ENCODE data around the gene ULK3. TPM values are rescaled to one million over a fixed set of nuclear protein-coding genes. Genes with fewer than 3 reads are reported as not detected.

Gene ULK3
- total RNA-seq, 1 experiment from 2014 or later, result 58.3 TPM

- H3K27me3 ChIP-seq (replicated peaks; ENCODE audit: insufficient read depth, low read depth, low read length, poor library complexity), result no peaks in the 10 kb centered on the region
- TF ChIP-seq, protein P1, sequence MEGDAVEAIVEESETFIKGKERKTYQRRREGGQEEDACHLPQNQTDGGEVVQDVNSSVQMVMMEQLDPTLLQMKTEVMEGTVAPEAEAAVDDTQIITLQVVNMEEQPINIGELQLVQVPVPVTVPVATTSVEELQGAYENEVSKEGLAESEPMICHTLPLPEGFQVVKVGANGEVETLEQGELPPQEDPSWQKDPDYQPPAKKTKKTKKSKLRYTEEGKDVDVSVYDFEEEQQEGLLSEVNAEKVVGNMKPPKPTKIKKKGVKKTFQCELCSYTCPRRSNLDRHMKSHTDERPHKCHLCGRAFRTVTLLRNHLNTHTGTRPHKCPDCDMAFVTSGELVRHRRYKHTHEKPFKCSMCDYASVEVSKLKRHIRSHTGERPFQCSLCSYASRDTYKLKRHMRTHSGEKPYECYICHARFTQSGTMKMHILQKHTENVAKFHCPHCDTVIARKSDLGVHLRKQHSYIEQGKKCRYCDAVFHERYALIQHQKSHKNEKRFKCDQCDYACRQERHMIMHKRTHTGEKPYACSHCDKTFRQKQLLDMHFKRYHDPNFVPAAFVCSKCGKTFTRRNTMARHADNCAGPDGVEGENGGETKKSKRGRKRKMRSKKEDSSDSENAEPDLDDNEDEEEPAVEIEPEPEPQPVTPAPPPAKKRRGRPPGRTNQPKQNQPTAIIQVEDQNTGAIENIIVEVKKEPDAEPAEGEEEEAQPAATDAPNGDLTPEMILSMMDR (conservative IDR thresholded peaks at IDR 0.05; ENCODE audit: low read depth, low read length), result no peak
- TF ChIP-seq EZH2 (IDR thresholded peaks at IDR 0.05; ENCODE audit: borderline replicate concordance, low read depth, low read length, poor library complexity, severe bottlenecking), result no peak
- H3K4me1 ChIP-seq (ENCODE audit: insufficient read depth, low read length, poor library complexity, severe bottlenecking), result no peaks in the 10 kb centered on the region
- no TSS peak for BruUV-seq (replicated peaks)
- H3K36me3 ChIP-seq (ENCODE audit: insufficient read depth, low read length, poor library complexity, severe bottlenecking), result peaks cover 44% of the 10 kb centered on the region
- no peak overlapping the region for H3K4me3 ChIP-seq (ENCODE audit: low read depth, low read length, poor library complexity, severe bottlenecking)
- no peaks in the 10 kb centered on the region for H3K9me3 ChIP-seq (ENCODE audit: low read depth, low read length, poor library complexity, severe bottlenecking)
- no peak overlapping the region for H3K27ac ChIP-seq (ENCODE audit: low read depth, low read length, poor library complexity, severe bottlenecking)
- CTCF ChIA-PET, result no interaction called here
- intact Hi-C loops (cut with micrococcal nuclease; ENCODE audit: unreplicated experiment), result no loop called here
- POLR2A ChIA-PET (ENCODE audit: low non-redundant PET), result no interaction called here
- no peak for DNase-seq (ENCODE audit: low spot score)
Measured at GRCh38 chr15:74851960-74852359, 9.0 kb upstream of the ULK3 start.

GRCh38 chr15:74850393-74850792 is 7.4 kb upstream of the ULK3 start:
- H3K9me3 ChIP-seq (ENCODE audit: low read depth, low read length, poor library complexity, severe bottlenecking), result no peaks in the 10 kb centered on the region
- no peak for DNase-seq (ENCODE audit: low spot score)
- BruUV-seq (replicated peaks), result no TSS peak
- H3K27me3 ChIP-seq (replicated peaks; ENCODE audit: insufficient read depth, low read depth, low read length, poor library complexity), result no peaks in the 10 kb centered on the region
- intact Hi-C loops (cut with micrococcal nuclease; ENCODE audit: unreplicated experiment), result no loop called here
- H3K4me3 ChIP-seq (ENCODE audit: low read depth, low read length, poor library complexity, severe bottlenecking), result no peak overlapping the region
- H3K27ac ChIP-seq (ENCODE audit: low read depth, low read length, poor library complexity, severe bottlenecking), result no peak overlapping the region
- TF ChIP-seq, protein P1 (conservative IDR thresholded peaks at IDR 0.05; ENCODE audit: low read depth, low read length), result no peak
- TF ChIP-seq EZH2 (IDR thresholded peaks at IDR 0.05; ENCODE audit: borderline replicate concordance, low read depth, low read length, poor library complexity, severe bottlenecking), result no peak
- no peaks in the 10 kb centered on the region for H3K4me1 ChIP-seq (ENCODE audit: insufficient read depth, low read length, poor library complexity, severe bottlenecking)
- ChIA-PET POLR2A (ENCODE audit: low non-redundant PET) (no interaction called here), CTCF (no interaction called here)
- peaks cover 44% of the 10 kb centered on the region for H3K36me3 ChIP-seq (ENCODE audit: insufficient read depth, low read length, poor library complexity, severe bottlenecking)

DNA sequence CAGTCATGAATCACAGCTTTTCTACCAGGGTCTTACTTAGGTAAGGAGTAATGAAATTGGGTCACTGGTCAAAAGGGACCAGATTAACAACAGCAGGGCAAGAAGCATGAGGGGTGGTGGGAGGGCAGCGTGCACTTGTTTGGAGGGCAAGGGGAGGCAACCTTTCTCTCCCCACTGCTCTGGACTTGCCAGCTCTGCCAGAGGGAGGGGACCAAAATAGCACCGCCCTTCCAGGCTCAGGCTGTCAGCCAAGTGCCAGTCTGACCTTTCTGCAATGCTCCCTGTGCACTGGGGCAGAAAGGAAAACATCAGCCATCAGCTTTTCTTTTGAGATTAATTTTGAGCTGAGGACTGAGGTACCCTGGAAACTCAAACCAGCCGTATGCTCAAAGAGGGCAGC is 4.5 kb upstream of the ULK3 start:
- Histone ChIP-seq H3K27me3 (replicated peaks; ENCODE audit: insufficient read depth, low read depth, low read length, poor library complexity) (no peaks in the 10 kb centered on the region), H3K4me1 (ENCODE audit: insufficient read depth, low read length, poor library complexity, severe bottlenecking) (peaks cover 8% of the 10 kb centered on the region), H3K4me3 (ENCODE audit: low read depth, low read length, poor library complexity, severe bottlenecking) (no peak overlapping the region), H3K27ac (ENCODE audit: low read depth, low read length, poor library complexity, severe bottlenecking) (no peak overlapping the region), H3K36me3 (ENCODE audit: insufficient read depth, low read length, poor library complexity, severe bottlenecking) (peaks cover 30% of the 10 kb centered on the region), H3K9me3 (ENCODE audit: low read depth, low read length, poor library complexity, severe bottlenecking) (no peaks in the 10 kb centered on the region)
- ChIA-PET POLR2A (ENCODE audit: low non-redundant PET) (no interaction called here), CTCF (no interaction called here)
- no TSS peak for BruUV-seq (replicated peaks)
- DNase-seq (ENCODE audit: low spot score), result no peak
- intact Hi-C loops (cut with micrococcal nuclease; ENCODE audit: unreplicated experiment), result no loop called here
- no peak for TF ChIP-seq EZH2 (IDR thresholded peaks at IDR 0.05; ENCODE audit: borderline replicate concordance, low read depth, low read length, poor library complexity, severe bottlenecking)
- TF ChIP-seq, protein P1 (conservative IDR thresholded peaks at IDR 0.05; ENCODE audit: low read depth, low read length), result no peak

Data from A673 (cell line).